GM19372 (cell line): ENCODE data around the gene MALT1.

ENCODE experiments used
- ATAC-seq: cut with Tn5 transposase; IDR thresholded peaks from one replicate; pipeline ENCODE4 v1.9.1; 2021; ENCODE audit warnings: mild to moderate bottlenecking, low read depth, moderate library complexity; ENCODE audit not compliant: unreplicated experiment

MALT1 gene

DNA sequence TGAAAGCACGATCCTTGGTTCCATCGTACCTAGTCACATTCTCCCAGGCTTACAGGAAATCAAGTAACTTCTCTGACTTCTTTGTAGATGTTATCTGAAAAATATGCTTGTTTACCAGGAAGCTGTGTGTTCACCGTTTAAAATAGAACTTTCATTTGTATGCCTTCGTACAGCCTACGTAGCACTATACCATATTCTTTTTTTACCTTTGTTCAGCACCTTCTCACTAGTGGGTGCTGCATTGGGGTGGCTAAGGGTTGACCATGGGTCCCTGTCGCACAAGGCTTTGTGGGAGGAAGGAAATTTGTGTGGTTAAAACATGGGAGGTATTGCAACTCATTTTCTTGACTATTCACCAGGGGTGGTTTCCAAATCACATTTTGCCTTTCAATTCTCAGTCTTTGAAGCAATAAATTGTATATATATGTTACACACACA, 16.6 kb downstream of the MALT1 start:
- ATAC-seq = peak; percentile 98

DNA sequence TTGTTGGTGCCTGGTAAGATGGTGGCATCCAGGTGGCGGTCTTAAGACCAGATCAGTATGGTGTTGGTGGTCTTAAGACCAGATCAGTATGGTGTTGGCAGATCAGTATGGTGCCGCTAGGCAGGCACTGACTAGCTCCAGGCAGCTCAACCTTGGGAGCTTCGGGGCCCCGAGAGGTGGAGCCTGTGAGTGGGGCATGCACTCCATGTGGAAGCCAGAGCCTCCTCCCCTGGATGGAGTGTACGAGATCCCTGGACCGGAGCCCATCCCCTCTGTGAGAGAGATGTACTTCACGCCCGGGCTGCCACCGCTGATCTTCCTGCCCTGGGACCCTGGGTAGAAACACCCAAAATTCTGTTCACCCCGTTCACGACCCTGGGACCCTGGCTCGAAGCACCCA, 19.0 kb downstream of the MALT1 start:
- no peak for ATAC-seq

DNA sequence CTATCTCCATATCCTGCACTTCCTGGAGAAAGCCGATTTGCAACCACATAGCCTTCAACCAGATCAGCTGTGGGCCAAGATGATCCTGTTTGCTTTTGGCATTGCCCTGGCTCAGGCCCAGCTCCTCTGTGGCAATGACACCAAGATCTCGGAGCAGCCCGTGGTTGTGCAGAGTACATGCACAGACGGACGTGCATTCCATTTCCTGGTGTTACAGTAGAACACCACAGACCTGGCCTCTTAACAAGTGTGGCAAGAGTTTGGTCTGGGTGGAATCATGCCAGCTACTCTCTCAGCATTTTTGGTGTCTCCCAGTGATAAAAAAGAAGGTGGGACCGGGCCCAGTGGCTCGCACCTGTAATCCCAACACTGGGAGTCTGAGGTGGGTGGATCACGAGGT, 20.0 kb downstream of the MALT1 start:
- ATAC-seq = no peak

DNA sequence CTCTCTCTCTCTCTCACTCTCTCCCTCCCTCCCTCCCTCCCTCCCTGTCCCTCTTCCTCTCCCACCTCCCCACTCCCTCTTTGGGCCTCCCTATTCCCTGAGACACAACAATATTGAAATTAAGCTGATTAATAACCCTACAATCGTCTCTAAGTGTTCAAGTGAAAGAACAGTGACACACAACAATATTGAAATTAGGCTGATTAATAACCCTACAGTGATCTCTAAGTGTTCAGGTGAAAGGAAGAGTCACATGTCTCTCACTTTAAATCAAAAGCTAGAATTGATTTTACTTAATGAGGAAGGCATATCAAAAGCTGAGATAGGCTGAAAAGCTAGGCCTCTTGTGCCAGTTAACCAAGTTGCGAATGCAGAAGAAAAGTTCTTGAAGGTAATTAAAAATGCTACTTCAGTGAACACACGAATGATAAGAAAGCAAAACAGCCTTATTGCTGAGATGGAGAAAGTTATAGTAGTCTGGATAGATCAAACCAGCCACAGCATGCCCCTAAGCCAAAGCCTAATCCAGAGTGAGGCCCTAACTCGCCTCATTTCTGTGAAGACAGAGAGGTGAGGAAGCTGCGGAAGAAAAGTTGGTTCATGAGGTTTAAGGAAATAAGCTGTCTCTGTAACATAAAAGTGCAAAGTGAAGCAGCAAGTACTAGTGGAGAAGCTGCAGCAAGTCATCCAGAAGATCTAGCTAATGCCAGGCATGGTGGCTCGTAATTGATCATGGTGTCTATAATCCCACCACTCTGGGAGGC, 21.3 kb downstream of the MALT1 start:
- no peak for ATAC-seq

DNA sequence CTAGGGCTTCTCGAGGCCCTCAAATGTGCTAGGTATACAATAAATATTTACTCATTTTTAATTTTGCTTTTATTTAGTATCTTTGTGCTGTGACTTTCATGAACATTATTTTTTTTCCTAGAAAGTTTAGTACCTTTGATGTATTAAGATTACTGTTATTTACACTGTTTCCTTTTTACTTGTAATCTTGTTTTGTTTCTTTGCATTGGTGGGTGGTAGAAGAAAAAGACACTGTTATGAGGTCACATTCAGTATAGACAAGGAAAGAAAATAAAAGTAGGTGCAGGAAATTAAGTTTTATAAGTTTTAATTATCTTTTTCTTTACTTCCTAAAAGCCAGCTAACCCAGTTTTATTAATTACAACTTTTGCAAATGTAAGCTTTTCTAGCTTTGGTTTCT, 23.0 kb downstream of the MALT1 start:
- no peak for ATAC-seq

DNA sequence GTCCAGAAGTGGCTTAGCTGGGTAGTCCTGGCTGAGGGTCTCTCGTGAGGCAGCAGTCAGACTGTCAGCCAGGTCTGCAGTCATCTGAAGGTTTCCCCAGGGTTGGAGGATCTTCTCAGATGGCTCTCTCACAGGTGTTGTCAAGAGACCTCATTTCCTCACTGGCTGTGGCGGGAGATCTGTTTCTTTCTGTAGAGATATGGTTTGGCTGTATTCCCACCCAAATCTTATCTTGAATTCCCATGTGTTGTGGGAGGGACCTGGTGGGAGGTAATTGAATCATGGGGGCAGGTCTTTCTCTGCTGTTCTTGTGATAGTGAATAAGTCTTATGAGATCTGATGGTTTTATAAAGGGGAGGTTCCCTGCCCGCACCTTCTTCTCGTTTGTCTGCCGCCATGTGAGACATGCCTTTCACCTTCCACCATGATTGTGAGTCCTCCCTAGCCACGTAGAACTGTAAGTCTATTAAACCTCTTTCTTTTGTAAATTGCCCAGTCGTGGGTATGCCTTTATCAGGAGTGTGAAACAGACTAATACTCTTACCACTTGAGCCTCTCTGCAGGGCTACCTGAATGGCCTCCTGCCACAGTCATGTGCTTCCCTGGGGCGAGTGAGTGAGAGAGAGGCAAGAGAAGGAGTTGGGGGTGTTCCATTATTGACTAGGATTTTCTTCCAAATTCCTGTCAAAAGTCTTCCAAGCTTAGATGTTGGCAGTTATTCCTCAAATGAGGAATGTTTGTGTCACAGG, 23.6 kb downstream of the MALT1 start:
- no peak for ATAC-seq

DNA sequence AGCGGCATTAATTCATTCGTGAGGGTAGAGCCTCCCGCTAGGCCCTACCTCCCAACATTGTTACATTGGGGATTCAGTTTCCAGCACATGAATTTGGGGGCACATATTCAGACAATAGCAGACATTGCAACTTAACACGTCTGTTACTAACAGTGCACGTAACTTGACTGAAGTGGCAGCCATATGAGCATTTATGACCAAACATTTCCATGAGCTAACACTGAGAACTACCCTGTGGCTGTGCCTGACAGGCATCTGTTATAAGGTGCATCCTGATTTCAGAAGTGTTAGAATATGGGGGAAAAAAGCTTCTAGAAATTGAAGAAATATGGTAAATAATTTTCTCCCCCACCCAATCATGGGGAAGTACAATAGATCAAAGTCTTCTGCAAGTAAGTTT, 24.5 kb downstream of the MALT1 start:
- ATAC-seq = no peak

DNA sequence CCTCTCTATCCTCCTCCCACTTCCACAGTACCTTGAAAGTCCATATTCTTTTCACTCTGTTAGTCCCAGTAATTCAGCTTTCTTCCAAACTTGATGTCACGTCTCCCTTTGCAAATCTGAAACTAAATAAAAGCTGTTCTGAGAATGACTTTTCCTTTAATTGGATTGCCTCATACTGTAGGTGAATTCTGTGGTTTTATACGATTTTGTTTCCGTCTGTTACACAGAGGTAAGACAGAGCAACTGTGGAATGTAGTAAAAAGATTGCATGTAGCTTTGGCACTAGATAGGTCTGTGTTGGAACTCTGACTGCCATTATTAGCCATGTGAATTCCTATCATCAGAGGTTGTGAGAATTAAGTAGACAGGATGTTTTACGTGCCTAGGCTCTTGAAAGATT, 25.9 kb downstream of the MALT1 start:
- no peak for ATAC-seq

DNA sequence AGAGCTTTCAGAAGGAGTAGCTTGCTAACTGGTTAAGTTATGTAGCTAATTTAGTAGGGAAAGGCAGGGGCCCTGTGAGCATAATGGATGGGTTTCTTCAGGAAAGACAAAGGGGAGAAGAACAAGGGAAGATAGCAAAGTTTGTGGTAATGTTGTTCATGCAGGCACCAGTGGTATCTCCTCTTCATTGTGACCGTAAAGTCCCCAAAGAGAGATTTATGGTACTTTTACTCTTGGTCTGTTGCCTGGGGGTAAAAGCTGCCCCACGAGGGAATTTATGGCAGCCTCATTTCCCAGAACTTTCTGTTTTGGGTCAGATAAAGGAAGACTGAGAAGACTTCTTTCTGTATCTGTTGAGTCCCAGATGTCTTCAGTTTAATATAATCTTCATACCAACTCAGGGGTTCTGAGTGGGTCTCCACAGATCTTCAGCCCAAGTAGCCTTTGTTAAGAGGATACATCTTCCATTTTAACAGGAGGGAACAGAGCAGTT, 27.5 kb downstream of the MALT1 start:
- no peak for ATAC-seq

DNA sequence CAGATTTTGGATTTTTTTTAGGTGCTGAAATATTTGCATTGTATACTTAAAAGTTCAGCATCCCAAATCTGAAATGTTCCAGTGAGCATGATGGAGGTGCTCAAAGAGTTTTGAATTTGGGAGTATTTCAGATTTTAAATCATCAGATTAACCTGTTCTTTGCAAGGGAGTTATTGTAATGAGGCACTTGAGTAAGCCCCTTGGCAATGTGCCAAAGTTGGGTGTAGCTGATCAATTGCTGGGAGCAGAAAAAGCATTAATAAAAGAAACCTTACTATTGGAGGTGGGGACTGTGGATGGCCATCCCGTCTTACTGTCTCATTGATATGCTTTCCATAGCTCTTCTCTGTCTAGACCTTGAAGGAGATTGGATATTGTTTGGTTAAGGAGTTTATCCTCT, 28.3 kb downstream of the MALT1 start:
- no peak for ATAC-seq

DNA sequence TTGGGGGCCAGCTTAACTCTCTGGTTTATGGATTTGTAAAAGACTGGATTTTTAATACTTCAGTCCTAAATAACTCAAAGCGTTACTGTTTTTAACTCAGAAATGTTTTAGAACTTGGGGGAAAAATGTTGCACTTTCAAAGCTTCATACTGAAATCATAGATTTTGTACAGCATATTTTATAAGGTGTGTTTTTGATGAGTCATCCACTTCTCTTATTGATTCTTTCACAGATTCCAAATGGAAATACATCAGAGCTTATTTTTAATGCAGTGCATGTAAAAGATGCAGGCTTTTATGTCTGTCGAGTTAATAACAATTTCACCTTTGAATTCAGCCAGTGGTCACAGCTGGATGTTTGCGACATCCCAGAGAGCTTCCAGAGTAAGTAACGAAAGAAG, 28.9 kb downstream of the MALT1 start:
- no peak for ATAC-seq

DNA sequence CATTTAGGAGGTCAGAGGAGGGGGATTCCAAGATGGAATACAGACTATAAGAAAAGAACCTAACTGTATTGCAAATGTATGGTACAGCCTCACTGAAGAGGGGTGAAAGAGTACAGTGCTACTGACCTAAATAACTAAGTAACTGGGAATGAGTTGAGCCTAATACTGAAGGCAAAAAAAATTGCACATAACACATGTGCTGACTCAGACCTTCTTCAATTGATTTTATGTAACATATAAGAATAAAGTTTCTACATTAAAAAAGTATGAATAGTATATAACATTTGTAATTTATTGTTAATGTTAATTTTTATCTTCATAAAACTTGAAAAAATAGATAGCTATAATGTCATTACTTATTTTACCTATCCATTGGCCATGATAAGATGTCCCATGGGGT, 41.7 kb downstream of the MALT1 start:
- ATAC-seq = no peak

DNA sequence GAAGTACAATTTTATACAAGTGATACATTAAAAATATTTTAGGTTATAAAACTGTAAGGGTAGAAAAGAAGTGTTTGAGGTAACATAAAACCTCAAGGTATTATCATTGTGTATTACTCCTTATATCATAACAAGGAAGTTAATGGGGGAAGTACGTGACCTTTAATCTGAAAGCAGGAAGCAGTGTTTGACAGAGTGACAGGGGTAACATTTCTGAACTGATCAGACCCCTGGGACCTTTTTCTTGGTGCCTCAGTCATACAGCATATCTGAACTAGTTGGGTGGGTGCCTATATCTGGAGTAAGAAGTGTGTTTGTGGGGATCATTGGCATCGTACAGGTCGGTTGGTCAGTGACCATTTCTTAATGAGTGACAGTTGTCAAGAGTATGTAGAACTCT, 43.0 kb downstream of the MALT1 start:
- ATAC-seq = no peak

DNA sequence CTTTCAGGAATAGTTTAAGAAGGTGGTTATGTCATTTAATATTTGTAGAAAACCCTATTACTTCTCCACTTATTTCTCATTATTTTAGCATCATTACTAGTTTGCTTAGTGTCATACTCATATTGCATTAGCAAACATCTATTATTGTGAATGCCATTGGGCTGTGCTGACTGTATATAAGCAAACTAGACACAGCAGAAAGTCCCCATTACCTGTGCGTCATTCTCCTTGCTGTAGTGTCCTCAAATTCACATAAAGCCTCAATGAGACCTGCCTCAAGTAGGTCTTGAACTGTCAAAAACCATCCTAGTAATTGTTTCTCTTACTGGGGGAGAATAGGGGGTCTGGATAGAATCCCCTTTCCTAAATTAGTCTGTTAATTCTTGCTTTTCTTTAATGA, 43.6 kb downstream of the MALT1 start:
- ATAC-seq = no peak

DNA sequence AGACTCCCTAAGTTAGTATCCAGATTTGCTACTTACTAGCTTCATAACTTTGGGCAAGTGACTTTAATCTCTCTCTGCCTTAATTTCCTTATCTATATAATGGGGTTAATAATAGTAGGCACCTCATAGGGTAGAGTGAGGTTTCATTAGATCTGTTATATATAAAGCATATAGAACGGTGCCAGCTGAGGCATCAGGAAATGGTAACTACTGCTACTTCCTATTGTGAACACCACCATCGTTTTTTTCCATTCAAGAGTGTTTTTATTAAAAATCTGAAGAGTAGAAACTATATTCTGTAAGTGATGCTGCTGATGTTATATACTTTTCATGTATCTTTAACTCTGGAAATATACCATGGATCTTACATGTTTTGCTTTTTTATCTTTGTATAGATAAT, 44.3 kb downstream of the MALT1 start:
- ATAC-seq = no peak

DNA sequence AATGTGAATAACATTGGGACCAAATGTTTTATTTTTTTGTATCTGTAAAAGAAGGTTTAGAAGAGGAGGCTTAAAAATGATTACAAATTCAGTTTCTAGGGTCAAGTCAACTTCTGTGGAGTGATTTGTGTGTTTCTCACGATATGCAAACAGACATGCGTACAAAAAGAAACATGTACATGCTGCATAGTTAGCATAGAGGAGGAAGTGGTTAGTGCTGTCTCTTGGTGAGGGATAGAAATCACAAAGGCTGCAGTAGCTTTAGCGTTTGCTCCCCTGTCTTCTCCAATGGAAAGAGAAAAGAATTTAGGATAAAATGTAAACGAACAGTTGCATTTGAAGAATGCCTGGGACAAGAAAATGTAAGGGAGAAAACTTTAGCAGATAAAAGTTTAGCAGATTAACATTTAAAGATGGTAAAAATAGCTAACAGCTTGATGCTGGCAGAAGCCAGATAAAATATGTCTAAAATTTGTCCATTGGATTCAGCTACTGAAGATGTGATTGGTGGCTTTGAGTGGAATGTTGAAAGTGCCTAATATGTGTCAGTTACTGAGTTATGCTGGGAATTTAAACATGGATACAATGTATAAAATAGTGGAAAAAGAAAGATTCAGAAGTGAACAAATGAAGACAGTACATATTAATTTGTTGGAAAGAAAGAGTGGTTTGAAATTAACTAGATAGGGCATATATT, 44.9 kb downstream of the MALT1 start:
- no peak for ATAC-seq

DNA sequence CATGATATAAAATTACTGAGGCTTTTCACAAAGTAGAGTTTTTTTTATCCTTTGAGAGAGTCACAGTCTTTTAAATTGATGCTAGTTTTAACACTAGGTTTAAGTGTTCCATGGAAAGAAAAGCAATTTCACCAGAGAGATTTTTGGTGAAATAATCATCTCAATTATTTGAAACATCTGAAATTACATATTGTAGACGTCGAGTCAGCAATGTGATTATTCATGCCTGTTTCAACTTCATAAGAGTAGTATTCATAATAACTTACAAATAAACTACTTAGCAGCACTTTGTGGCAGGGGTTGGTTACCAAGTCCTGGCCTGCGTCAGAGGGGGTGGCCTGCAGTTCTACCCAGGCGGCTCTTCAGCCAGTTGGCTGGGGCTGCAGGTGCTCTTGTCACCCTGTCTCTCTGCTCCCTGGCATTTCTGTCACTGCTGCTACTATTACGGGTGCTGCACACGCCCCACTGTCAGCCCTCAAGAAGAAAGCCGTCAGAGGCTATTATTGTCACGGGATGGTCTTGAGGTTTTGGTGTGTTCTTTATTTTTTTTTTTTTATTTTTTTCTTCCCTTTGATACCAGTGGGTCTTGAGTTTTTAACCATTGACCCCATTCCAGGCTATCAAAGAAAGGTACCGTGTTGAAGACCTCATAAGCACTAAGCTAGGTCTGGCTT, 50.4 kb downstream of the MALT1 start:
- no peak for ATAC-seq

DNA sequence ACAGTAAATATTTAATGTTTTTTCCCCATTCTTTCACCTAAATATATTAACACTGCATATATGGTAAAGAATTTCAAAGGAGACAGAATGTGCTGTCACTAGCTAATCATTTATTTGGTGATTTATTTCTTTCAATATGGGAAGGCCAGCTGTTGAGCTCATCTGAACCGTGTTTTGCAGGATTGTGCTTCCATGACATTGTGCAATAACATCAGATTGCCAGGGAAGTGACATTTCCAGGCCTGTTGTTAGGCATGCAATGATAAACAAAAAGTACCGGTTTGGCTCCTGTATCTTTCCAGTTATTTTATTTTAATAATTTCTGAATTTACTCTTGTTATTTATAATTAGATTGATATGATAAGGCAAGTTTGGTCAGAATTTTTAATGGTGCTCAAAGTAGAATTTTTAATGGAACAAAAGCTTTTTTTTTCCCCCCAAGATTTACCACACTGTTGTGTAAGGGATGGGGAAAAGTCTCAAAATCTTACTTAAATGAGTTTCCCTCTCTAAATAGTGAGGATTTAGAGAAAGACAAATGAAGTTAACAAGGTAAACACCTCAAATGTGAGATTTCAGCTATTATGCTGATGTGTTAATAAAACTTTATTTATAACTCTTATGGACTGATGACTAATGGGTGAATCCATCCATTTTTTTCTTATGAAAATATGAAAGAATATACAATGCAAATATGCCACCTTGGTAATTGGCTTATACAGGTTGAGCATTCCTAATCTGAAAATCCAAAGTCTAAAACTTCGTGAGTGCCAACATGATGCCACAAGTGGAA, 52.7 kb downstream of the MALT1 start:
- ATAC-seq = no peak

DNA sequence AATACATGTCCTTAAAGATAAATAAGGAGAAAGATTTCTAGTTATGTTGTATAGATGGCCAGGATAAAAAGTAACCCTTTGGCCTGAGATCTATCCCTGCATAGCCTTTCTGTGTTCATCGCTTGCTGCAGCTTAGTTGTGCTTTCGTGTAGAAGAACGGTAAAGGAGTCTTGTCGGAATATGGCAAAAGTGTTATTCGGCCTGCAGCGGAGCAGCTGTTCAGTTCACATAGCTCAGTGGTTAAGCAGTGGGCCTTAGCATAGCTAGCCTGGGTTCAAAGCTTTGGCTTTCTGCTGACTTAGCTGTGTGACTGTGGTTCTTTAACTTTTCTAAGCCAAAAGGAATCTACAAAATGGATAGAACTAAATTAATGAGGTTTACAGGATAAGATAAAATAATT, 55.4 kb downstream of the MALT1 start:
- ATAC-seq = no peak
